HG02798 (cell line): Measurements from ENCODE around the gene FBXO2.

Source experiments
- ATAC-seq: cut with Tn5 transposase; IDR thresholded peaks from one replicate; pipeline ENCODE4 v1.9.1; 2021; ENCODE audit warnings: mild to moderate bottlenecking; ENCODE audit not compliant: unreplicated experiment, poor library complexity

FBXO2 gene, protein sequence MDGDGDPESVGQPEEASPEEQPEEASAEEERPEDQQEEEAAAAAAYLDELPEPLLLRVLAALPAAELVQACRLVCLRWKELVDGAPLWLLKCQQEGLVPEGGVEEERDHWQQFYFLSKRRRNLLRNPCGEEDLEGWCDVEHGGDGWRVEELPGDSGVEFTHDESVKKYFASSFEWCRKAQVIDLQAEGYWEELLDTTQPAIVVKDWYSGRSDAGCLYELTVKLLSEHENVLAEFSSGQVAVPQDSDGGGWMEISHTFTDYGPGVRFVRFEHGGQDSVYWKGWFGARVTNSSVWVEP

DNA sequence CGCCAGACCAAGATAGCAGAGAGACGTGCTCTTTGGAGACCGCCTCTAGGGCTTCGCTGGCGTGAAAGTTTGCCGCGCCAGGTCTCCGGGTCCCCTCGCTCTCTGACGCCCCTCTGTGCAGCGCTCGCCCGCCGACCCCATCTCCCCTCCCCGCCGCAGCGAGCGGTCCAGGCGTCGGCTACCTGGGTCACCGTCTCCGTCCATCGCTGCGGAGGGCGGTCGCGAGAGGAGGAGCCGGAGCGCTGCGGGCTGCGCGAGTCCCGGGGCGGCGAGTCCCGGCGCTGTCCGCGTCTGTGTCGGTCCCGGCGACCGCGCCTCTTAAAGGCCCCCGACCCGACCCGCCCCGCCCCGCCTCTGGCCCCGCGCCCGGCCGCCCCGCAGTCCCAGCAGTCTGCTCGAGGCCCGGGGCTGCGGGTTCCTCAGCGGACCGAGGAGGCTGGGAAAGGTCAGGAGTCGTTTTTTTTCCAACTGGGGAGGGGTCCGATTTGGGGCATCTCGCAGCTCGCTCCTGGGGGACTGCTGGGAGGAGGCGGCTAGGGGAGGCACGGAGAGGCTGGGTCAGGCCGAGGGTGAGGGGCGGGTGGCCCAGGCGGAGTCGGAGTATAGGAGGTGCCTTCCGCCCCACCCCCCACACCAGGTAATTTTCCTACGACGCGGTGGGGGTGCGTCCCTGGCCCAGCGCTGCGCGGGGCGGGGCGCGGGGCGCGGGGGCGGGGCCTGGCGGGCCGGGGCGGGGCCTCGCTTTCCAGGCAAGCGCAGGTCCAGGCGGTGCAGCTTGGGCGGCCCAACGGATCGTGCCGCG, at the start of gene FBXO2, which contains the start of gene FBXO44:
TSS of gene FBXO2 (minus strand) at position 293 of the 802 bp plus-strand sequence. CDS start at position 204, 89 bp downstream.
TSS of gene FBXO44 (plus strand) at position 741 of the 802 bp plus-strand sequence. CDS start 959 bp downstream, outside the sequence.
- peak; percentile 76 for ATAC-seq

GRCh38 chr1:11703357-11704193, 49.3 kb upstream of the FBXO2 start:
- no peak for ATAC-seq

GRCh38 chr1:11701981-11702803, 48.0 kb upstream of the FBXO2 start:
- no peak for ATAC-seq

DNA sequence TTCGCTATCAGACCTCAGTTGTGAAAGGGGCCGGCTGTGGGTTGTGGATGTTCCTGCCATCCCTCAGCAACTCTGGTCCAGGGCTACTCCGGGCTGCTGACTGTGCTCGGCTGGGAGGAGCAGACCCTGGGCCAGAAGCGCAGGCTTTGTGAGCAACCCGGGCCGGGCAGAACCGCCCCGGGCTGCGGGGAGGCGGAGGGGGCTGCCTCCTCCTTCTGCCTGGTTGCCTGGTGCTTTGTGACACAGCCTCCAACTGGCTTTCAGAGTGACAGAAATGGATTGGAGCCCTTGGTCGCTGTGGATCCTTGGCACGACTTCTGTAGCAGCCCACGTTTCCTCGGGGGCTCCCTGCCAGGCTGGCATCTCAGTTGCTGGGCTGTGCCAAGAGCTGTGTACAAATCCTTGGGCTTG, 47.3 kb upstream of the FBXO2 start:
- no peak for ATAC-seq

- ATAC-seq: no peak
Measured at GRCh38 chr1:11700601-11701467, 46.6 kb upstream of the FBXO2 start.

- ATAC-seq: no peak
Measured at GRCh38 chr1:11697893-11698210, 43.6 kb upstream of the FBXO2 start.

DNA sequence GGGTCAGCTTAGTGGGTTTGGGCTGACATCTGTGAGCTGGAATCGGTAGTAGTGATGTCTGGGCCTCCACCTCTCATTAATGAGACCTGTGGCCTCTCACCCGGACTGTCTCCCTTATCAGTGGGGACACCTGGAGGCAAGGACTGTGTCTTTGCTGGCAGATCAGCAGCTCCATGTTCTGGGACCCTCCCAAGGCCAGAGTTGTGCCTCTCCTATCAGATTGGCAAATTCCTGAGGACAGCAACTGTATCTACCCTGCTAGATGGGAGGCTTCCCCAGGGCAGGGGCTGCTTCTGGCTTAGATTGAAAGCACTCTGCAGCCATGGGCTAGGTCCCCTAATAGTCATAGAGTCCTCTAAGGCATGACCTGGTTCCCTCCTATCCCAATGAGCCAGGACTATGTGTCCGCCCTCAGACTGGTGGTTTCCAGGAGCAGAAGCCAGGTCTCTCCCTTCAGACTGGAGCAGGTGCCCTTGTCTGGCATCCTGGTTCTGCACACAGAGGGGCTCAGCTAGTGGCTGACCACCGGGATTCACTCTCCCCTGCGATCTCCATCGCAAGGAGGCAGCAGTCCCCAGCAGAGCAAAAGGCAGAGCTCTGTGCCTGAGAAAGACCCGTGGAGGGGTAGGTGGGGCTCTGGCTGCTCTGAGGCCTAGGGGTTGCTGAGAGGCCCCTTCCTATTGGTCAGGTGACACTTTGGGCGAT, 43.1 kb upstream of the FBXO2 start:
- no peak for ATAC-seq

DNA sequence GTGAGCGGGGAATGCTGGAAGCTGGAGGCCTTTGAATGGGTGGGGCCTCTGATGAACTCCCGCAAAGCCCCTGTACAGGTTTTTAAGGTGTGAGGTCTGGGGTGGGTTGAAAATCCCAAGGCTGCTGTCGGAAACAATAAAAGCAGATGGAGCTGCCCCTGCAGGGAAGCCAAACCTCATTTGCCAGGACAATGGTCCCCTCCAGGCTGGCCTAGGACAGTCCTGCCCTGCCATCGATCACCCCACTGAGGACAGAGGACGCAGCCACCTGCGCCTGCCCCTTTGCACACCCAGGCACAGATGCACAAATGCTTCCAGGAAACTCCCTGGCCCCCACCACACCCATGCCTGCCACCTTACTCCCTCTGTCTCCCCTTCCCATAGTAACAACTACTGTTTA, 41.6 kb upstream of the FBXO2 start:
- no peak for ATAC-seq

- no peak for ATAC-seq
Measured at GRCh38 chr1:11693917-11694316, 39.7 kb upstream of the FBXO2 start.

GRCh38 chr1:11693024-11693590, 38.9 kb upstream of the FBXO2 start:
- no peak for ATAC-seq

GRCh38 chr1:11691928-11692711, 37.9 kb upstream of the FBXO2 start:
- ATAC-seq: no peak

DNA sequence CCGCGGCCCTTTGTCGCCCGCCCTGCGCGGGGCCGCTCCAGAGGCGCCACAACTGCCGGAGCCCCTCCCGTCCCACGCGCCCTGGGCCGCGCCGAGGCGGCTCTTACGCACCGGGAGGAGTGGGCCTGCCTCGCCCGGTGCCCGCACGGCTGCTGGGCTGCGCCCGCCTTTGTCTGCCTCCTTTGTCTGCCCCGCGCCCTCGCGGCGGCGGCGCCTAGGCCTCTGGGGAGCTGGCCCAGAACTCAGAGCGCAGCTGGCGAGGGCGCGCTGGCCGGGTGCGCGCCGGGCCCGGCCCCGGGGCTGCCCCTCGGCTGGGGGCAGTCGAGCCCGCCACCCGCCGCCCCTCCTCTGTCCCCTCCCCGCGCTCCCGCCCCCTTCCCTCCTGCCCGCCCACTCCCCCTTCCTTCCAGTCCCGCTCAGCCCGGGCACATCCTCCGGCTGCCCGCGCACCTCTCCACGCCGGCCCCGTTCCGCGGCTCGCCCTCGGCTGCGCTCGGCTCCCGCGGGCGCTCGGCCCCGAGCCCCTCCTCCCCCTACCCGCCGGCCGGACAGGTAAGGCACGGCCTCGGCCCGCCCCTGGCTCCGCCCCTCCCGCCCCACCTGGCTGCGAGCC, 37.2 kb upstream of the FBXO2 start, which contains the start of gene DRAXIN:
TSS of gene DRAXIN (plus strand) at position 409 of the 613 bp plus-strand sequence. CDS start 14,549 bp downstream, outside the sequence.
- no peak for ATAC-seq

DNA sequence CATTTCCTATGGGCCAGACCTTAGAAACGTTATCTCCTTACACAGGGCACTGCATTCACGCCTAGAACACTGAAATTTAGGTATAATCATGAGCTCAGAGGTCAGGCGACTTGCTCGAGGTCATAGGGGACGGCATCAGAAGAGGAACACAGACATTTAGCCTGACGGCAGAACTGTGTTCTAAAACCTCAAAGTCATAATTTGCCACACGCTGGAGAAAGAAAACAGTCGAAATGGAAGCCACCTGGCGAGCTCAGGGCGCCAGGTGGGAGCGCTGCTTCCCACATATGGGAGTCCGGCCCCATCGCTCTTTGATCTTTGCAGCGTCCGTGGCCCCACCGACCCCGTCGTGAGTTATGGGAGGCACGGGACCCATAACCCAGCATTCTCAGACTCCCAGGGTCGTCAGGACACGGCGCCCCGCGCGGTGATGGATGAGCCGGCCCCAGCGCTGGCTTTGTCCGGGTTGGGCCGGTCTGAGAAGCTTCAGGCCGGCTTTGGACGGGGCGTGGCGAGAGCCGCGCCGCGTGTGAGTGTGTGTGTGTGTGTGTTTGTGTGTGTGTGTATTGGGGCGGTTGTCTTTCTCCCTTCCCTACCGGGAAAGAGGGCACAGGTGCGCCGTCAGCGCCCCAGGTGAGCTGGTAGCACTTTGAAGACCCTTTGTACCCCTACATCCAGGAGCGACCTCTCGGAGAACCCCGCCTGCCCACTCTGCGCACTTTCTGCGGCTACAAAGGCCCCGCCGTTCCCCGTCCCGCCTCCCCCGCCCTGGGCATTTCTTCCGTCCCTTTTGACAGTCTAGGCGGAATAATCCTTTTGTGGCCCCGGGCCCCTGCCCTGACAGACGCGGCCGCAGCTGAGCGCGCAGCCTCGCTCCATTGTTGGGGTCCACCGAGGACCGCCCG, 36.4 kb upstream of the FBXO2 start:
- no peak for ATAC-seq

DNA sequence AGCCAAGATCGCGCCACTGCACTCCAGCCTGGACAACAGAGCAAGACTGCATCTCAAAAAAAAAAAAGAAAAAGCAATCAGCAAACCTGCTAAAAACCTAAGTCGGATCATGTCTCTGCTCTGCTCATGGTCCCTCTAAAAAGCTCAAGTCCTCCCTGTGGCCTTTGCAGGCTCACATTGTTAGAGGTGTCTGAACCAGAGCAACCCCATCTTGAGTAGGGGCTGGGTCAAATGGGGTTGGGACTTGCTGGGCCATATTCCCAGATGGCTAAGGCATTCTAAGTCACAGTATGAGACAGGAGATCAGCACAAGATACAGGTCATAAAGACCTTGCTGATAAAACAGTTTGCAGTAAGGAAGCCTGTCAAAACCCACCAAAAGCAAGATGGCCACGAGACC, 34.3 kb upstream of the FBXO2 start:
- ATAC-seq: no peak

DNA sequence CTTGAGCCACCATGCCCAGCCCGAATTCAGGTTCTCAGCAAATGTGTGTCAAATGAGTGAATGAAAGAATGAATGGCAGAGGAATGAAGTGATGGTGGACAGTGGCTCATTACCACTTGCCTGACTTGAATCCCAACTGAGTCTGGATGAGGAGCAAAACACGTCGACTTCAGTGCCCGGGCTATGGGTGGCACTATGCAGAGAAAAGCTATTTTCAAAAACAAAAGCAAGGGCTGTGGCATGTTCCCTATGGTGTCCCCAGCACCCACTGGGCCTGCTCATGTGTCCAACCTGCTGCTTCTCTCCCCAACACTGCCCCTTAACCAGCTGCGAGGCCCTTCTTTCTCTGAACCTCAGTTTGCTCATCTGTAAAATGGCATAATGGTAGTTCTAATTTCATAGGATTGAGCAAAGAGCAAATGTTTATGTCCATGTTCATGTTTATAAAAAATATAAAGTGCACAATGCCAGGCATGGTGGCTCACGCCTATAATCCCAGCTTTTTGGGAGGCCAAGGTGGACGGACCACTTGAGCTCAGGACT, 31.1 kb upstream of the FBXO2 start:
- ATAC-seq: no peak

DNA sequence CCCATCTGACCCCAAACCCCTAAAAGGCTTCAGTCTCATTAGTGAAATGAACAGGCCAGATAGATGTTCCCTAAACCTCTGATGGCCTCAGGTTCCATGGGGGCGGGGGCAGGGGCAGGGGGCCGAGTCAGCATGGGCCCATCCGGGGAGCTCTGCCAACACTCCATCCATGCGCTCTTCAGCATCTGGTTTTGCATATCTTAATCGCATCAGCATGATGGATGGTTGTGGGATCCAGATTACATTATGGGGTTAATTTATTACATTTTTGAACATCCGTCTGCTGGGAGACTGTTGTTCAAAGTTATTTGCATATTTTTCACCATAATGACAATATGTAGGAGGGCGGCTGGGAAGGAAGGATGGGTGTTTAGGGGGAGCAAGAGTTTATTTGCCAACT, 29.8 kb upstream of the FBXO2 start:
- no peak for ATAC-seq
